ENCODE data around the gene NKAIN1.

NKAIN1 gene

DNA sequence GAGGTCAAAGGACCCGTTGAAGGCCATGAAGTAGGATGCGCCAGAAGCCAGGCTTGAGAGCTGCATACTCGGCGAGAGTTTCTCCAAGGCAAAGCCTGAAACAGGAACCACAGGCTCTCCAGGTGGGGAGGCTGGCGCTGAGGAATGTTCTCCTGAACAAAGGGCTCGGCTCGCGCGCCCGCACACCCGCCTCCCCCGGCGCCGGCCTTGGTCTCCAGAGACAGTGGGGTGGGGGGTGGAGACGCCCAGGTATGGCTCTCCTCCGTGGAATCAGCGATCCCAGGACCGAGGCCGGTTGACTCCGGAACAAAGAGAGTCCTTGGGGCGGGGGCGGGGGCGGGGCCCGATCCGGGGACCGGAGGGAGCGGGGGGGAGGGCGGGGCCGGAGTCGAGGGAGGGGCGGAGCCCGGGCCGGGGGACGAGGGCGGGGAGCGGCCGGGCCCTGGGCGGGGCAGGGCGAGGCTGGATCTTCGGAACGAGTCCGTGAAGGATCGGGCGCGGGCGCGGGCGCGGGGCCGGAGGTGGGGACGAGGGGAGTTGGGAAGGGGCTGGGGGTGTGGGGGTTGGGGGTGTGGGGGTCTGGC is 85.0 kb downstream of the NKAIN1 start:
- TF ChIP-seq EGR1 (IDR thresholded peaks at IDR 0.05), result no peak; the same call in 1 of the 2 replicates
- TF ChIP-seq FOXM1 (IDR thresholded peaks at IDR 0.05; ENCODE audit: borderline replicate concordance, low read depth), result 0 out of 2 replicates have a peak, but pooled peaks have one; percentile 40
- TF ChIP-seq CEBPB (IDR thresholded peaks at IDR 0.05), result no peak
- TF ChIP-seq, protein P1, sequence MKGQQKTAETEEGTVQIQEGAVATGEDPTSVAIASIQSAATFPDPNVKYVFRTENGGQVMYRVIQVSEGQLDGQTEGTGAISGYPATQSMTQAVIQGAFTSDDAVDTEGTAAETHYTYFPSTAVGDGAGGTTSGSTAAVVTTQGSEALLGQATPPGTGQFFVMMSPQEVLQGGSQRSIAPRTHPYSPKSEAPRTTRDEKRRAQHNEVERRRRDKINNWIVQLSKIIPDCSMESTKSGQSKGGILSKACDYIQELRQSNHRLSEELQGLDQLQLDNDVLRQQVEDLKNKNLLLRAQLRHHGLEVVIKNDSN (IDR thresholded peaks at IDR 0.05), result peak; percentile 35
- no peak for TF ChIP-seq REST (IDR thresholded peaks at IDR 0.05; ENCODE audit: low read depth)
- peak; percentile 80 for TF ChIP-seq TCF12 (IDR thresholded peaks at IDR 0.05; ENCODE audit: low read depth)
- TF ChIP-seq TAF1 (IDR thresholded peaks at IDR 0.05; ENCODE audit: low read depth), result peak; percentile 54
- peak; percentile 67 for TF ChIP-seq EP300 (IDR thresholded peaks at IDR 0.05; ENCODE audit: borderline replicate concordance)
- TF ChIP-seq YY1 (IDR thresholded peaks at IDR 0.05; ENCODE audit: low read depth), result no peak
- peak; percentile 24 for TF ChIP-seq NFIC (IDR thresholded peaks at IDR 0.05)
- TF ChIP-seq CREB1 (IDR thresholded peaks at IDR 0.05; ENCODE audit: low read depth), result no peak
- peak; percentile 45 for TF ChIP-seq MAX (IDR thresholded peaks at IDR 0.05)
- peak; percentile 27; the same call in 1 of the 2 replicates for TF ChIP-seq RAD21 (IDR thresholded peaks at IDR 0.05; ENCODE audit: low read depth)
- peak; percentile 81 for TF ChIP-seq TEAD4 (IDR thresholded peaks at IDR 0.05)
- TF ChIP-seq ZBTB7A (IDR thresholded peaks at IDR 0.05; ENCODE audit: low read depth), result no peak

- no peak for TF ChIP-seq FOXM1 (IDR thresholded peaks at IDR 0.05; ENCODE audit: borderline replicate concordance, low read depth)
- no peak for TF ChIP-seq YY1 (IDR thresholded peaks at IDR 0.05; ENCODE audit: low read depth)
- TF ChIP-seq, protein P1 (IDR thresholded peaks at IDR 0.05), result no peak
Observed at GRCh38 chr1:31154000-31154631, 85.6 kb downstream of the NKAIN1 start.

DNA sequence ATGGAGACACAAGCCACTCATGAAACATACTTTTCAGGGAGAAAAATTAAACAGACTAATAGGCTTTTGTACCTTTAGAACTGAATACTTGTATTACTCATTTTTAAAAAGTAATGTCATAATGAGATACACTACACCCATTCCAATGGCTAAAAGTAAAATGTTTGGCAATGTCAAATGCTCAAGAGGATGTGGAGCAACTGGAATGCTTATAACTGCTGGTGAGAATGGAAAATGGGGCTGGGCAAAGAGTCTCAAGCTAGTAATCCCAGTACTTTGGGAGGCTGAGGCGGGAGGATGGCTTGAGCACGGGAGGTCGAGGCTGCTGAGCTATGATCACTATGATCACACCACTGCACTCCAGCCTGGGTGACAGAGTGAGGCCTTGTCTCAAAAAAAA is 86.3 kb downstream of the NKAIN1 start:
- TF ChIP-seq REST (IDR thresholded peaks at IDR 0.05; ENCODE audit: low read depth) (no peak), TEAD4 (IDR thresholded peaks at IDR 0.05) (no peak), FOXM1 (IDR thresholded peaks at IDR 0.05; ENCODE audit: borderline replicate concordance, low read depth) (no peak), NFIC (IDR thresholded peaks at IDR 0.05) (no peak), ZBTB7A (IDR thresholded peaks at IDR 0.05; ENCODE audit: low read depth) (no peak), EP300 (IDR thresholded peaks at IDR 0.05; ENCODE audit: borderline replicate concordance) (no peak), RAD21 (IDR thresholded peaks at IDR 0.05; ENCODE audit: low read depth) (no peak), TAF1 (IDR thresholded peaks at IDR 0.05; ENCODE audit: low read depth) (no peak), TCF12 (IDR thresholded peaks at IDR 0.05; ENCODE audit: low read depth) (no peak), CREB1 (IDR thresholded peaks at IDR 0.05; ENCODE audit: low read depth) (no peak), EGR1 (IDR thresholded peaks at IDR 0.05) (no peak), YY1 (IDR thresholded peaks at IDR 0.05; ENCODE audit: low read depth) (no peak), CEBPB (IDR thresholded peaks at IDR 0.05) (no peak), MAX (IDR thresholded peaks at IDR 0.05) (no peak)
- TF ChIP-seq, protein P1 (IDR thresholded peaks at IDR 0.05), result no peak

GRCh38 chr1:31152181-31152795 is 87.4 kb downstream of the NKAIN1 start:
- TF ChIP-seq NFIC (IDR thresholded peaks at IDR 0.05) (no peak), TEAD4 (IDR thresholded peaks at IDR 0.05) (no peak), EGR1 (IDR thresholded peaks at IDR 0.05) (no peak), FOXM1 (IDR thresholded peaks at IDR 0.05; ENCODE audit: borderline replicate concordance, low read depth) (no peak), TCF12 (IDR thresholded peaks at IDR 0.05; ENCODE audit: low read depth) (no peak), CREB1 (IDR thresholded peaks at IDR 0.05; ENCODE audit: low read depth) (no peak), ZBTB7A (IDR thresholded peaks at IDR 0.05; ENCODE audit: low read depth) (no peak)
- TF ChIP-seq, protein P1 (IDR thresholded peaks at IDR 0.05), result peak; percentile 74

All from Ishikawa (cell line).